SU-DHL-6 (cell line): ENCODE measurements around the gene SHTN1.

Experiments used
- CTCF ChIP-seq: fragments of 200-600 bp; sonication (generic); IDR thresholded peaks from one replicate; pipeline ENCODE4 v1.5.1; 2017; ENCODE audit warnings: antibody characterized with exemption, mild to moderate bottlenecking, low read length, moderate library complexity; ENCODE audit not compliant: insufficient read depth, poor library complexity, severe bottlenecking
- EZH2phosphoT487 ChIP-seq: fragments of 200-600 bp; sonication (generic), shearing (Covaris generic); conservative IDR thresholded peaks from 2 replicates; pipeline ENCODE4 v1.6.1; 2018; ENCODE audit warnings: mild to moderate bottlenecking, antibody characterized with exemption, low read length, moderate library complexity, mixed read lengths

- TF ChIP-seq EZH2phosphoT487: no peak
- no peak for TF ChIP-seq CTCF
Observed at GRCh38 chr10:116912162-116912561, 92.8 kb downstream of the SHTN1 start.
